Bone marrow (tissue), 2 donors: ENCODE data around the gene CACNA2D3.

Experiments
- DNase-seq, 2 donors: peaks; one replicate each; lab custom pipeline; 2025; lab: John Stamatoyannopoulos, UW

The CACNA2D3 gene

GRCh38 chr3:54530944-54531343 lies 408.6 kb downstream of the CACNA2D3 start:
- no peak for DNase-seq

DNA sequence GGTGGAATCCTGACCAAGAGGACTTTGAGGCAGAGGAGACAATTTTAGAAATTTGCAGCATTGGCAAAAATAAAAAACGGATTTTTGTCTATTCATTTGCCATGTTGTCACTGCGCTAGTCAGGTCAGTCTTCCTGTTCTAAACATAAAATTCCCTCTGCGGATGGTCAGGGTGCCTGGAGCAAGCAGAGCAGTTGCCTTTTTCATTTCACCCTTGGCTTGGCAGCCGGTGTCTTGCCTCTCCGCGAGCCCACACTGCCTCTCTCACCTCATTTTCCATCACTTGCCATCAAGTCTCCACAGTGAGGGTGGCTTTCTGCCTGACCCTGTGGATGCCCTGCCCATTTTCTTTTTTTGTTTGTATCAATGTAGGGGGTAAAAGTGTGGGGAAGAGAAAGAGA lies 409.4 kb downstream of the CACNA2D3 start:
- DNase-seq, result no peak

- DNase-seq, result no peak
Measured at GRCh38 chr3:54533856-54534255, 411.5 kb downstream of the CACNA2D3 start.

DNA sequence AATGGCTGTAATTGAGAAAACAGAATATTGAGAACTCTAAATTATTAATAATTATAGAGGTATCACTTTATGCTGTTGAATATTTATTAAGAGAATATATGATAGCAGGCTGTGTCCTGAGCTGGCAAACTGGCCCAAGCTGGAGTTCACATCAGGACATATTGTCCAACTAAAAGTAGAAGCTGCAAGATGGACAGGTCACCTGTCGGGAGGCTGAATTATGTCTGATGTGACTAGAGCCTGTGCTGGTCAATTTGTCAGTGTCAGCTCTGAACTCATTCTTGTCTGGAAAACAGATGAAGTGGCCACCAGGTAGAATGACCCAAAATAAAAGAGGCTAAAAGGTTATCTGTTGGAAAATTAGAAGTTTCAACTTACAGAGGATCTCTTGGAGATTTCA lies 413.3 kb downstream of the CACNA2D3 start:
- DNase-seq, result no peak

DNA sequence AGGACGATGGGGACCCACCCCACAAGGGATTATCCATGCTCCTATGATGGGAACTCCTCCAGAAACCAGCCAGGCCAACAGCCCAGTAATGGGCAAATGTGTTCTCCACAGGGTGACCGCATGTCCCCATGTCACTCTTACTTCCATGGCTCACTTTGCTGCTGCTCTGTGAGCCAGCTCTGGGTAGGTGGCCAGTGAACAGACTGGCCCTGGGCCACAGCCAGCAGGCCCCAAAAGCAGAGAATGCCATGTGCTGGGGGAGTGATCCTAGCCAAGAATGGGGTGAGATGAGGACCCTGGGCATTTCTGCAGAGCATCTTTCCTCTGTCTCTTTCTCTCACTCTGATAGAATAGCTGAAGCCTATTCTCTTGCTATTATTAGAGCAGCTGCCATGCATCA lies 414.1 kb downstream of the CACNA2D3 start:
- DNase-seq, result no peak

- DNase-seq, result no peak
Measured at GRCh38 chr3:54537506-54537905, 415.2 kb downstream of the CACNA2D3 start.

GRCh38 chr3:54538346-54538745 lies 416.0 kb downstream of the CACNA2D3 start:
- no peak for DNase-seq

- no peak for DNase-seq
Measured at GRCh38 chr3:54541369-54541768, 419.0 kb downstream of the CACNA2D3 start.

GRCh38 chr3:54543446-54543845 lies 421.1 kb downstream of the CACNA2D3 start:
- DNase-seq, result no peak

GRCh38 chr3:54547051-54547450 lies 424.7 kb downstream of the CACNA2D3 start:
- no peak for DNase-seq

DNA sequence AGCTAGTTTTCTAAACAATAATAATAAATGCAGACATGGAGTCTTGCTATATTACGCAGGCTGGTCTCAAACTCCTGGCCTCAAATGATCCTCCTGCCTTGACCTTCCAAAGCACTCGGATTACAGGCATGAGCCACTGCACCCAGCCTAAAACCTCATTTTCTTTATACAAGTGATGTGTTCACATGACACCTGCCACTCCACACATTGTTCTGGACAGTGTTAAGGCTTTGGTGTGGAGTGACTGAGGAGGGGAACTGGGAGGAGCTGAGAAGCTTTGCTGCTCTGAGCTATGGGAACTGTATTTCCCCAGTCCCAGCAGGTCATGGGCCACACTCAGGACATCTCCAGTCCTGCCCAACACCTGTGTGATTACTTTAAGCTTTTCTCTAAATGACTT lies 425.5 kb downstream of the CACNA2D3 start:
- DNase-seq, result no peak

- no peak for DNase-seq
Measured at GRCh38 chr3:54549607-54550220, 427.4 kb downstream of the CACNA2D3 start.

DNA sequence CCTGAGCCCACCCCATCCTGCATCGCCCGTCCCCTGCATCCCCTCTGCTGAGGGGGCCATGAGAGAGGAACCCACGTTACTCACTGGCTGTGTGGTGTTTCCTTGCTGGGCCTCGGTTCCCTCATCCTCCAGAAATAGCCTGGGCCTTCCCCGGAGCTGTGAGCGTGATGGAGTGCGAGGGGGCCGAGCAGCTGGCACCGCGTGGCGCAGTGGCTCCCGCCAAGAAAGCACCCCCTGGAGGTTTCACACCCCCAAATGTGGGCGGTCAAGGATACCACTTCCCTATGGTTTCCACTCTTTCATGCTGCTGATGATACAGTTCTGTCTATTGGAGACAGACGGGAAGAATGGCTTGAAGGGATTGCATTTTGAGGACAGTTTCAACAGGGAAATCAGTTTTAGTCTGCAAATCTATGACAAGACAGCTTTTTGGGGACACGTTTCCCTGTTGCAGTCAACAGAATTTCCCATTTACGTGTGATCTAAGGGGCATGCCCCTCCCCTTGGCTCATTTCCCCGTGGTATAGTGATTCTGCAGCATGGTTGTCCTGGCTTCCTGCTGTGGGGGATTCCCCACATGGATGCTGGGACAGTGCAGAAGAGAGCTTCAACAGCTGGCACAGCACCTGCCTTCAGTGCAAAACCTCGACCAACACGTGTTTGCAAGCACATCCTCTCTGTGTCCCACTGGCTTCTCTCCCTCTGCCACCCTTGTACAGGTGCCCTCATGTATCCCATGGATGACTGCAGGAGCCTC lies 428.0 kb downstream of the CACNA2D3 start:
- DNase-seq, result no peak

GRCh38 chr3:54556630-54557029 lies 434.3 kb downstream of the CACNA2D3 start:
- no peak for DNase-seq

DNA sequence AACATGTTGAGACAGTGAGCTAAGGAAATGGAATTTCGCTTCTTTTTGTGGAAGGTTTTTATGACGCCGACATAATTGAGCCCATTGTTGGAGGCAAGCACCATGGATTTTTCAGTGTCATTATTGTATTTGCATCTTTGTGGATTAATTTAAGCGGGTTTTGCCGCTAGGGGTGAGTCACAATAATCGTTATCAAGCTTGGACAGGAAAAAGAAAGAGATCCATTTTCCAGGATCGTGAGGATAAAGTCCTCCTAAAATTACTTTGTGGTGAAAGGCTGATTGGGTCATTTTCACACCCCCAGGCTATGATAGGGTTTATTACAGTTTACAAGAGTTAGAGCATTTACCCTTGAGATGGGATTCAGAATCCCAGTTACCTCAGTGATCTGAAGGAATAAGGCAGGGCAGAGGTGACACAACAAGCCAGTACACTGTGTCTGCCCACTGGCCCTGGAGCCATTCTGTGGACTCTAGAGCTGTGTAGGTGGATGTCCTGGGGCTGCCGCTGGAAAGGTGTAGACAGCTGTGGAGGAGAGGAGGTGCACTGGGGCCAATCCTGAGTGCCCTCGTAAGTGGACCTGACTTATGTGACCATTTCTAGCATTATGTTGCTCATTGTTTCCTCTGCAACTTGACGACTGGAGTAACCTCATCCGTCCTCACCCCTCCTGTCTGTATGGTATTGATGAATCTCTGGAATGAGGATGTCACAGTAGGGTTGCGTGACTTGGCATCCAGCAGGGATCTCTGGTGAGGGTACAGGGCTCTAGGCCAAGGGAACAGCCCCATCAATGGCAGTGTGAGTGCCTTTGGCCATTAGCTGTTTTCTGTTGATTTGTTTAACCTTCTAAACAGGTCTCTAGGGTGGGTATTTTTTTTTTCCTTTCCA lies 435.4 kb downstream of the CACNA2D3 start:
- DNase-seq, result no peak

- DNase-seq, result no peak
Measured at GRCh38 chr3:54563501-54564200, 441.3 kb downstream of the CACNA2D3 start.

- DNase-seq, result no peak
Measured at GRCh38 chr3:54564374-54564925, 442.1 kb downstream of the CACNA2D3 start.

DNA sequence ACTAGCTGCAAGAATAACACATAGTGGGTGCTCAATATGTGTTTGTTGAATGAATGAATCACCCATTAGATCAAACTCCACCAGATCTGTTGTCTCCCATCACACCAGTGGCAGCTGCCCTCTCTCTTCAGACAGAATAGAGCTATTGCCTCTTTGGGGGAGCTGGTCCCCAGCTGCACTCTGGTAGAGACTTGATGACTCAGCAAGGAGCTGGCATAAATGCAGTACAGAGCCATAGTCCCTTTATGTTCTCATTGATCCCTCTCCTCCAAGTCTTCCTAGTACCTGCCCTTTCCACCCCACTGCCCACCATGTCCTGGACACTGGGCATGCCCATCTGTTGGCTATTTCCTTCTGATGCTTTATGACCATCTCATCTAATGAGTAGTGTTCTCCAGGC lies 443.6 kb downstream of the CACNA2D3 start:
- no peak for DNase-seq

DNA sequence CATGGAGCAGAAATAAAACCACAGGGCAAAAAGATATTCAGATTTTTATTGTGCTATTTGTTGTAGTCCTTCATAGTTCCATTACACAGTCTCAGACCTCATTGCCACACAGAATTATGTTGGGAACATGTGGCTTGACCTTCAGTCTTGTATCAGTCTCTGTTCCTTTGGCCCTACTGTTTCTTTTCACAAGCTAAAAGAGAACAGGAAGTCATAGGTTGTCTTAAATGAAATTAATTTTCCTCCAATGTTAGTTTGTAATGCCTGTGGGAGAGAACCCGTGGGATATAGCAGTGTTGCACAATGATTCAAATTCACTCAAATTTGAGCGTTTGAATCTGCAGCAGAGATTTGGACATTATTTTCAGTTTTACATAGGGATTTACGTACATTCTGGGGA lies 445.6 kb downstream of the CACNA2D3 start:
- DNase-seq, result no peak

GRCh38 chr3:54570008-54570407 lies 447.7 kb downstream of the CACNA2D3 start:
- no peak for DNase-seq

GRCh38 chr3:54572197-54572895 lies 450.0 kb downstream of the CACNA2D3 start:
- no peak for DNase-seq
